NCI-H2107 treated with DMSO at 0.1 percent for 48 hours (cell line): ENCODE measurements around the gene PYCR2.
"Not testable (repeated sequence)": the region's sequence is repeated elsewhere in the genome, so short reads cannot be mapped to it uniquely, and the experiment has no call there.

Experiments used
- DNase-seq: peaks from one replicate; lab custom pipeline; 2025; ENCODE audit not compliant: unreplicated experiment; lab: John Stamatoyannopoulos, UW

The PYCR2 gene

GRCh38 chr1:225943582-225943981 lies 19.5 kb upstream of the PYCR2 start:
- DNase-seq: no peak

GRCh38 chr1:225942574-225942973 lies 18.5 kb upstream of the PYCR2 start:
- peak; percentile 56 for DNase-seq

GRCh38 chr1:225941942-225942222 lies 17.8 kb upstream of the PYCR2 start:
- DNase-seq: no peak

- DNase-seq: no peak
Observed at GRCh38 chr1:225941187-225941941, 17.3 kb upstream of the PYCR2 start, which contains the start of gene LEFTY2. TSS of gene LEFTY2 (minus strand) at chr1:225941220. CDS start at chr1:225941140, 80 bp downstream.

- no peak for DNase-seq
Observed at GRCh38 chr1:225940385-225941151, 16.5 kb upstream of the PYCR2 start.

- not testable (repeated sequence) for DNase-seq
Observed at GRCh38 chr1:225939939-225940310, 15.9 kb upstream of the PYCR2 start.

GRCh38 chr1:225939097-225939938 lies 15.3 kb upstream of the PYCR2 start:
- not testable (repeated sequence) for DNase-seq

GRCh38 chr1:225937048-225937968 lies 13.3 kb upstream of the PYCR2 start:
- no peak for DNase-seq

GRCh38 chr1:225936523-225936922 lies 12.5 kb upstream of the PYCR2 start:
- no peak for DNase-seq

GRCh38 chr1:225936086-225936485 lies 12.0 kb upstream of the PYCR2 start:
- not testable (repeated sequence) for DNase-seq

GRCh38 chr1:225934711-225935110 lies 10.7 kb upstream of the PYCR2 start:
- no peak for DNase-seq

- no peak for DNase-seq
Observed at GRCh38 chr1:225933072-225933471, 9.0 kb upstream of the PYCR2 start.

- no peak for DNase-seq
Observed at GRCh38 chr1:225931270-225932136, 7.5 kb upstream of the PYCR2 start.

GRCh38 chr1:225930566-225930965 lies 6.5 kb upstream of the PYCR2 start:
- DNase-seq: no peak

- not testable (repeated sequence) for DNase-seq
Observed at GRCh38 chr1:225929462-225929861, 5.4 kb upstream of the PYCR2 start.

GRCh38 chr1:225928186-225929175 lies 4.4 kb upstream of the PYCR2 start:
- no peak for DNase-seq

- DNase-seq: no peak
Observed at GRCh38 chr1:225926551-225927113, 2.6 kb upstream of the PYCR2 start.

- DNase-seq: no peak
Observed at GRCh38 chr1:225923381-225923691, 714 bp downstream of the PYCR2 start.
